GM23338 (cell line): ENCODE data around the gene OLFM1. TPM values are rescaled to one million over a fixed set of nuclear protein-coding genes. Genes with fewer than 3 reads are reported as not detected.

Source experiments
- ATAC-seq: fragments of 200-7000 bp; cut with Tn5 transposase; 3 replicates; pipeline ENCODE4 v1.9.1; 2020
- DNase-seq: peaks from one replicate; pipeline ENCODE4 v3.0.0-alpha.2; 2015; ENCODE audit warnings: low spot score
- H2AFZ ChIP-seq: fragments of 200-600 bp; sonication (generic); 2 replicates; pipeline ENCODE4 v1.8.0; 2016; ENCODE audit warnings: antibody characterized with exemption, mild to moderate bottlenecking, moderate library complexity
- H3F3A ChIP-seq: fragments of 200-600 bp; sonication (generic); replicated peaks from 2 replicates; pipeline ENCODE4 v1.8.0; 2017; ENCODE audit warnings: antibody characterized with exemption, mixed run types, low read depth
- H3K27ac ChIP-seq: fragments of 200-600 bp; sonication (generic); 2 replicates; pipeline ENCODE4 v1.6.1; 2016; ENCODE audit warnings: low read depth
- H3K27me3 ChIP-seq: fragments of 200-600 bp; sonication (generic); 2 replicates; pipeline ENCODE4 v1.8.0; 2016; ENCODE audit warnings: mild to moderate bottlenecking, mixed run types, moderate library complexity; ENCODE audit not compliant: insufficient read depth
- H3K36me3 ChIP-seq: fragments of 200-600 bp; sonication (generic); 2 replicates; pipeline ENCODE4 v1.8.0; 2016; ENCODE audit warnings: mild to moderate bottlenecking; ENCODE audit not compliant: insufficient read depth
- H3K4me1 ChIP-seq: fragments of 200-600 bp; sonication (generic); 2 replicates; pipeline ENCODE4 v1.8.0; 2016; ENCODE audit warnings: mild to moderate bottlenecking, moderate library complexity; ENCODE audit not compliant: insufficient read depth
- H3K4me2 ChIP-seq: fragments of 200-600 bp; sonication (generic); 2 replicates; pipeline ENCODE4 v1.7.1; 2017; ENCODE audit warnings: mixed run types
- H3K4me3 ChIP-seq: fragments of 200-600 bp; sonication (generic); 2 replicates; pipeline ENCODE4 v1.6.1; 2016; ENCODE audit warnings: mixed run types
- H3K79me2 ChIP-seq: fragments of 200-600 bp; sonication (generic); replicated peaks from 2 replicates; pipeline ENCODE4 v1.8.0; 2017; ENCODE audit warnings: mild to moderate bottlenecking; ENCODE audit not compliant: insufficient read depth
- H3K9me2 ChIP-seq: fragments of 200-600 bp; sonication (generic); 2 replicates; pipeline ENCODE4 v1.8.0; 2017; ENCODE audit not compliant: insufficient read depth
- H4K20me1 ChIP-seq: fragments of 200-600 bp; sonication (generic); replicated peaks from 2 replicates; pipeline ENCODE4 v1.8.0; 2017; ENCODE audit warnings: mild to moderate bottlenecking; ENCODE audit not compliant: insufficient read depth
- H3K27ac Mint-ChIP-seq: 2 replicates; pipeline ENCODE4 v1.8.0; 2020; ENCODE audit warnings: inconsistent platforms, mild to moderate bottlenecking, moderate library complexity, mixed read lengths
- H3K27me3 Mint-ChIP-seq: 3 replicates; pipeline ENCODE4 v1.8.0; 2022; ENCODE audit warnings: low read depth, mild to moderate bottlenecking, moderate library complexity, mixed read lengths, inconsistent platforms; ENCODE audit not compliant: insufficient read depth, poor library complexity
- H3K36me3 Mint-ChIP-seq: 3 replicates; pipeline ENCODE4 v1.8.0; 2021; ENCODE audit warnings: low read depth, mild to moderate bottlenecking, inconsistent platforms, moderate library complexity, mixed read lengths
- H3K4me1 Mint-ChIP-seq: 3 replicates; pipeline ENCODE4 v1.8.0; 2020; ENCODE audit warnings: mild to moderate bottlenecking, inconsistent platforms, mixed read lengths
- H3K4me3 Mint-ChIP-seq: 3 replicates; pipeline ENCODE4 v1.8.0; 2021; ENCODE audit warnings: moderate library complexity, mild to moderate bottlenecking, inconsistent platforms, mixed read lengths
- H3K9me3 Mint-ChIP-seq: 3 replicates; pipeline ENCODE4 v1.8.0; 2020; ENCODE audit warnings: moderate library complexity, mild to moderate bottlenecking, inconsistent platforms, mixed read lengths
- CREB1 ChIP-seq: fragments of 250-450 bp; sonication (Bioruptor Pico); IDR thresholded peaks from 2 replicates; pipeline ENCODE4 v1.5.0; 2020; ENCODE audit warnings: low read depth, mild to moderate bottlenecking, moderate library complexity
- CTCF ChIP-seq, 2 experiments: fragments of 200-600 bp in 1 of 2; sonication (generic) in 1 of 2; conservative IDR thresholded peaks; 2 replicates each; pipeline versions ENCODE4 v1.5.1 to v1.6.1; 2016 to 2017; ENCODE audit warnings: antibody characterized with exemption in 2 of 2, low read depth in 2 of 2, mild to moderate bottlenecking in 2 of 2, moderate library complexity in 1 of 2
- ETS1 ChIP-seq: IDR thresholded peaks from 2 replicates; pipeline ENCODE4 v1.6.1; 2016; ENCODE audit warnings: antibody characterized with exemption
- EZH2 ChIP-seq: fragments of 200-600 bp; sonication (generic); IDR thresholded peaks from one replicate; pipeline ENCODE4 v1.8.0; 2017; ENCODE audit warnings: antibody characterized with exemption, mild to moderate bottlenecking, low read depth; ENCODE audit not compliant: unreplicated experiment
- EZH2phosphoT487 ChIP-seq: fragments of 200-600 bp; sonication (generic); IDR thresholded peaks from one replicate; pipeline ENCODE4 v1.8.1; 2018; ENCODE audit warnings: antibody characterized with exemption; ENCODE audit not compliant: unreplicated experiment
- JUNB ChIP-seq: IDR thresholded peaks from one replicate; pipeline ENCODE4 v1.6.1; 2016; ENCODE audit warnings: antibody characterized with exemption; ENCODE audit not compliant: unreplicated experiment
- NANOG ChIP-seq: IDR thresholded peaks from 2 replicates; pipeline ENCODE4 v1.6.1; 2016; ENCODE audit warnings: antibody characterized with exemption, borderline replicate concordance
- POLR2AphosphoS5 ChIP-seq: IDR thresholded peaks from 2 replicates; pipeline ENCODE4 v1.6.1; 2016; ENCODE audit warnings: antibody characterized with exemption, low read depth
- STAT1 ChIP-seq: IDR thresholded peaks from one replicate; pipeline ENCODE4 v1.6.1; 2016; ENCODE audit warnings: antibody characterized with exemption; ENCODE audit not compliant: unreplicated experiment
- ZNF114 ChIP-seq: fragments of 250-450 bp; sonication (Bioruptor Pico); IDR thresholded peaks from 2 replicates; pipeline ENCODE4 v1.5.0; 2020; ENCODE audit warnings: mild to moderate bottlenecking, moderate library complexity
- ZNF331 ChIP-seq: fragments of 250-450 bp; sonication (Bioruptor Pico); IDR thresholded peaks from 2 replicates; pipeline ENCODE4 v1.5.0; 2020; ENCODE audit warnings: low read depth, mild to moderate bottlenecking, moderate library complexity
- polyA plus RNA-seq: library from polyadenylated mRNA; unstranded; fragments of >200 nt; fragmentation: Nextera tagmentation; extraction: Ambion mirVana; gene quantifications from 2 replicates; pipeline ENCODE4 v1.2.1, GENCODE V29; 2016
- total RNA-seq: library from RNA; depleted of rRNA; stranded (reverse); fragments of >200 nt; shearing (Covaris generic); gene quantifications from 2 replicates; pipeline ENCODE4 v1.2.3, GENCODE V29; 2014
- TF ChIP-seq, protein P1 (sequence below): IDR thresholded peaks from one replicate; pipeline ENCODE4 v1.6.1; 2018; ENCODE audit warnings: antibody characterized with exemption; ENCODE audit not compliant: unreplicated experiment

Gene OLFM1
- total and polyA plus RNA-seq, 2 experiments from 2014 or later, result 20.6 to 40.1 TPM

DNA sequence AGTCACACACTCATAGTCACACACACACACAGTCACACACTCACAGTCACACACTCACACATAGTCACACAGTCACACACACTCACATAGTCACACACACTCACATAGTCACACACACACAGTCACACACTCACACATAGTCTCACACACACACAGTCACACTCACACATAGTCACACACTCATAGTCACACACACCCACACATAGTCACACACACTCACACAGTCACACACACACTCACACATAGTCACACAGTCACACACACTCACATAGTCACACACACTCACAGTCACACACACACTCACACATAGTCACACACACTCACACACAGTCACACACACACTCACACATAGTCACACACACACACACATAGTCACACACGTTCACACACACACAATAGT, 4.1 kb downstream of the OLFM1 start:
- H4K20me1 ChIP-seq, result peaks cover 10% of the 10 kb centered on the region; the same call in 1 of the 2 replicates
- no peak overlapping the region for H2AFZ ChIP-seq
- H3K4me1 ChIP-seq, result peaks cover under 1% of the 10 kb centered on the region; the same call in 1 of the 2 replicates
- ATAC-seq (no peak), DNase-seq (no peak)
- no peaks in the 10 kb centered on the region for H3K79me2 ChIP-seq
- Mint-ChIP-seq H3K4me1 (peaks cover 14% of the 10 kb centered on the region), H3K36me3 (peaks cover 25% of the 10 kb centered on the region), H3K4me3 (no peak overlapping the region), H3K9me3 (0 out of 3 replicates have a peak, but pooled peaks cover 2% of the 10 kb centered on the region), H3K27me3 (peaks cover 17% of the 10 kb centered on the region), H3K27ac (no peak overlapping the region)
- no peaks in the 10 kb centered on the region for H3K36me3 ChIP-seq
- H3K9me2 ChIP-seq, result no peaks in the 10 kb centered on the region
- H3F3A ChIP-seq, result no peaks in the 10 kb centered on the region
- no peak overlapping the region for H3K4me3 ChIP-seq
- H3K27me3 ChIP-seq, result peaks cover 15% of the 10 kb centered on the region
- no peak for TF ChIP-seq EZH2
- no peak for TF ChIP-seq JUNB
- TF ChIP-seq ETS1, result no peak
- TF ChIP-seq, protein P1, sequence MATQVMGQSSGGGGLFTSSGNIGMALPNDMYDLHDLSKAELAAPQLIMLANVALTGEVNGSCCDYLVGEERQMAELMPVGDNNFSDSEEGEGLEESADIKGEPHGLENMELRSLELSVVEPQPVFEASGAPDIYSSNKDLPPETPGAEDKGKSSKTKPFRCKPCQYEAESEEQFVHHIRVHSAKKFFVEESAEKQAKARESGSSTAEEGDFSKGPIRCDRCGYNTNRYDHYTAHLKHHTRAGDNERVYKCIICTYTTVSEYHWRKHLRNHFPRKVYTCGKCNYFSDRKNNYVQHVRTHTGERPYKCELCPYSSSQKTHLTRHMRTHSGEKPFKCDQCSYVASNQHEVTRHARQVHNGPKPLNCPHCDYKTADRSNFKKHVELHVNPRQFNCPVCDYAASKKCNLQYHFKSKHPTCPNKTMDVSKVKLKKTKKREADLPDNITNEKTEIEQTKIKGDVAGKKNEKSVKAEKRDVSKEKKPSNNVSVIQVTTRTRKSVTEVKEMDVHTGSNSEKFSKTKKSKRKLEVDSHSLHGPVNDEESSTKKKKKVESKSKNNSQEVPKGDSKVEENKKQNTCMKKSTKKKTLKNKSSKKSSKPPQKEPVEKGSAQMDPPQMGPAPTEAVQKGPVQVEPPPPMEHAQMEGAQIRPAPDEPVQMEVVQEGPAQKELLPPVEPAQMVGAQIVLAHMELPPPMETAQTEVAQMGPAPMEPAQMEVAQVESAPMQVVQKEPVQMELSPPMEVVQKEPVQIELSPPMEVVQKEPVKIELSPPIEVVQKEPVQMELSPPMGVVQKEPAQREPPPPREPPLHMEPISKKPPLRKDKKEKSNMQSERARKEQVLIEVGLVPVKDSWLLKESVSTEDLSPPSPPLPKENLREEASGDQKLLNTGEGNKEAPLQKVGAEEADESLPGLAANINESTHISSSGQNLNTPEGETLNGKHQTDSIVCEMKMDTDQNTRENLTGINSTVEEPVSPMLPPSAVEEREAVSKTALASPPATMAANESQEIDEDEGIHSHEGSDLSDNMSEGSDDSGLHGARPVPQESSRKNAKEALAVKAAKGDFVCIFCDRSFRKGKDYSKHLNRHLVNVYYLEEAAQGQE, result no peak
- TF ChIP-seq CREB1, result no peak
- no peak for TF ChIP-seq ZNF331 (CRISPR knock-in tag)
- TF ChIP-seq POLR2AphosphoS5, result no peak
- no peak for TF ChIP-seq STAT1
- TF ChIP-seq NANOG, result no peak
- no peak for TF ChIP-seq EZH2phosphoT487
- TF ChIP-seq ZNF114 (CRISPR knock-in tag), result no peak
- TF ChIP-seq CTCF (conservative IDR thresholded peaks at IDR 0.05; ENCODE audit: low read depth in 2 of 2), result no peak
- no peak overlapping the region for H3K4me2 ChIP-seq
- no peak overlapping the region for H3K27ac ChIP-seq
